SK-N-SH treated with all-trans-retinoic acid at 6 μM for 48 hours (cell line): ENCODE data around the gene SUSD6.

Experiments used
- ARNTL ChIP-seq: fragments of 450-650 bp; formaldehyde crosslinking; IDR thresholded peaks from 2 replicates; pipeline ENCODE4 v1.5.0; 2020; ENCODE audit warnings: low read depth, mild to moderate bottlenecking, moderate library complexity, borderline replicate concordance
- GLIS3 ChIP-seq: fragments of 250-450 bp; sonication (Bioruptor Pico); IDR thresholded peaks from 2 replicates; pipeline ENCODE4 v1.5.0; 2020; ENCODE audit warnings: mild to moderate bottlenecking, moderate library complexity
- POU6F1 ChIP-seq: fragments of 250-450 bp; sonication (Bioruptor Pico); IDR thresholded peaks from 2 replicates; pipeline ENCODE4 v1.8.0; 2021; ENCODE audit warnings: low read depth, mild to moderate bottlenecking, moderate library complexity, borderline replicate concordance
- RARB ChIP-seq: fragments of 250-450 bp; sonication (Bioruptor Pico); IDR thresholded peaks from 2 replicates; pipeline ENCODE4 v1.8.0; 2021; ENCODE audit warnings: mild to moderate bottlenecking, moderate library complexity
- SNAI2 ChIP-seq: fragments of 250-450 bp; sonication (Bioruptor Pico); IDR thresholded peaks from 2 replicates; pipeline ENCODE4 v1.5.0; 2020; ENCODE audit warnings: mild to moderate bottlenecking, moderate library complexity
- TSHZ2 ChIP-seq: fragments of 250-450 bp; sonication (Bioruptor Pico); IDR thresholded peaks from 2 replicates; pipeline ENCODE4 v1.5.0; 2020; ENCODE audit warnings: mild to moderate bottlenecking, moderate library complexity
- ZFP30 ChIP-seq: fragments of 450-650 bp; formaldehyde crosslinking; IDR thresholded peaks from 2 replicates; pipeline ENCODE4 v1.5.0; 2022; ENCODE audit warnings: mild to moderate bottlenecking, moderate library complexity

GRCh38 chr14:69625299-69626131 lies 14.1 kb downstream of the SUSD6 start:
- TF ChIP-seq ZFP30 (CRISPR knock-in tag) (no peak), SNAI2 (no peak), RARB (CRISPR knock-in tag) (no peak), GLIS3 (CRISPR knock-in tag) (no peak), ARNTL (CRISPR knock-in tag) (no peak), POU6F1 (CRISPR knock-in tag) (no peak), TSHZ2 (CRISPR knock-in tag) (no peak)
